ELR (cell line): Measurements from ENCODE around the gene RCAN3.
"Not testable (repeated sequence)": the region's sequence is repeated elsewhere in the genome, so short reads cannot be mapped to it uniquely, and the experiment has no call there.

Source experiments
- DNase-seq: peaks from one replicate; pipeline ENCODE4 v3.0.0-alpha.2; 2015; ENCODE audit warnings: low read depth

The RCAN3 gene

GRCh38 chr1:24514946-24515345 lies 12.3 kb downstream of the RCAN3 start:
- DNase-seq, result no peak

- peak; percentile 83 for DNase-seq
These were observed 13.1 kb downstream of the RCAN3 start for GRCh38 chr1:24515671-24516209.

GRCh38 chr1:24516506-24516905 lies 13.9 kb downstream of the RCAN3 start:
- no peak for DNase-seq

GRCh38 chr1:24517898-24518297 lies 15.3 kb downstream of the RCAN3 start:
- DNase-seq, result no peak

- DNase-seq, result not testable (repeated sequence)
These were observed 17.6 kb downstream of the RCAN3 start for GRCh38 chr1:24520282-24520681.

GRCh38 chr1:24525606-24526005 lies 23.0 kb downstream of the RCAN3 start:
- no peak for DNase-seq

- no peak for DNase-seq
These were observed 23.4 kb downstream of the RCAN3 start for GRCh38 chr1:24526045-24526444.

GRCh38 chr1:24526940-24527542 lies 24.4 kb downstream of the RCAN3 start:
- DNase-seq, result peak; percentile 51

GRCh38 chr1:24528744-24529143 lies 26.1 kb downstream of the RCAN3 start:
- no peak for DNase-seq

GRCh38 chr1:24529292-24529691 lies 26.7 kb downstream of the RCAN3 start:
- not testable (repeated sequence) for DNase-seq

GRCh38 chr1:24535021-24535424 lies 32.4 kb downstream of the RCAN3 start:
- no peak for DNase-seq

- no peak for DNase-seq
These were observed 33.1 kb downstream of the RCAN3 start for GRCh38 chr1:24535778-24536177.

- DNase-seq, result peak; percentile 29
These were observed 33.8 kb downstream of the RCAN3 start for GRCh38 chr1:24536391-24536840.

- no peak for DNase-seq
These were observed 37.6 kb downstream of the RCAN3 start for GRCh38 chr1:24540051-24540905.

- peak; percentile 75 for DNase-seq
These were observed 38.5 kb downstream of the RCAN3 start for GRCh38 chr1:24540906-24541710.

- no peak for DNase-seq
These were observed 39.2 kb downstream of the RCAN3 start for GRCh38 chr1:24541711-24542346.

- DNase-seq, result peak; percentile 46
These were observed 41.6 kb downstream of the RCAN3 start for GRCh38 chr1:24544239-24544638.

GRCh38 chr1:24545662-24546061 lies 43.0 kb downstream of the RCAN3 start:
- no peak for DNase-seq

GRCh38 chr1:24547195-24547594 lies 44.6 kb downstream of the RCAN3 start:
- DNase-seq, result no peak

- DNase-seq, result no peak
These were observed 45.4 kb downstream of the RCAN3 start for GRCh38 chr1:24548070-24548469.

- DNase-seq, result not testable (repeated sequence)
These were observed 46.6 kb downstream of the RCAN3 start for GRCh38 chr1:24549210-24549609.
